ENCODE measurements around the gene RPS29. TPM values are rescaled to one million over a fixed set of nuclear protein-coding genes. Genes with fewer than 3 reads are reported as not detected.

RPS29 gene
- total and polyA plus RNA-seq, 2 of the 13 experiments (the other 11 are each of a cell fraction or from before 2014, with no cell fraction given) = 4,303 to 8,215 TPM

DNA sequence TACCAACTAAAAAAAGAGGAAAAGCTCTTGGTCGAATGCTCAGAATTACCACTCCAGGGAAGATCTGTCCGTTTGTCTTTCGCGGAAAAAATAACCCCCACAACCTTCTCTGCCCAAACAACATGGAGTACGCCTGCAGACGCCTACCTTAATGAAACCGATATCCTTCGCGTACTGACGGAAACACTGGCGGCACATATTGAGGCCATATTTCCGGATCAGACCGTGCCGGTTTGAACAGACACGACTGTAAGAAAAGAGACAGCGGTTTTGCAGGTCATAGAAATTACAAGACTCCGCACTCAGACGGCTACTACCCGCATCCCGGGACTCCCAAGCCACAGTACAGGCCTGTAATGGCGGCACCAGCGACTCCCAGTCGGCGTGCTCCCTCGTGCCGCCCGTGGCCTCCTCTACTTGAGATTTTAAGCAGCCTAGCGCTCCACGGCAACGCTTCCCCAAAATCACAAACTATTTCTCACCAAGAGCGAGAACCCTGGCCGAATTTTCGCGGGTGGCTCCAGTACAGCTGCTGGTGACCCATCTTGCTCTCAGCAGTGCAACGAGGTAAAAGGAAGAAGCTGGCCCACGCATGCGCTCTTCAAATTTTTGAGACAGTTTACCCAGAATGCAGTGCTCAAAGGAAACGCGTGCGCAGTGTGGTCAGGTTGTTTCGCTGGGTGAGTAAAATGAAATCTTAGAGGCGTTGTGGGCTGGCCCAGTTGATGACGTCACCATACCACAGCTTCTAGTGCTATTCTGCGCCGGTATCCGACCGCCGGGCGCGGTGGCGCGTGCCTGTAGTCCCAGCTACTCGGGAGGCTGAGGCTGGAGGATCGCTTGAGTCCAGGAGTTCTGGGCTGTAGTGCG, at the start of gene RPS29 (continued):
- no peak for TF ChIP-seq THAP8 (CRISPR knock-in tag; IDR thresholded peaks at IDR 0.05; ENCODE audit: borderline replicate concordance)
- peak; percentile 61; the same call in 1 of the 2 replicates for TF ChIP-seq ZNF232 (CRISPR knock-in tag; IDR thresholded peaks at IDR 0.05; ENCODE audit: borderline replicate concordance)
- peak; percentile 96; the same call in 1 of the 2 replicates for TF ChIP-seq HMGXB3 (CRISPR knock-in tag; IDR thresholded peaks at IDR 0.05; ENCODE audit: borderline replicate concordance)
- no peak for TF ChIP-seq GMEB2 (CRISPR knock-in tag; IDR thresholded peaks at IDR 0.05; ENCODE audit: low read depth)
- TF ChIP-seq HNRNPL (IDR thresholded peaks at IDR 0.05; ENCODE audit: low read depth, low read length) = no peak
- TF ChIP-seq ZNF724P (CRISPR knock-in tag; IDR thresholded peaks at IDR 0.05; ENCODE audit: borderline replicate concordance) = 0 out of 2 replicates have a peak, but pooled peaks have one; percentile 43
- no peak for TF ChIP-seq MTA3 (CRISPR knock-in tag; IDR thresholded peaks at IDR 0.05)
- TF ChIP-seq ZFP36L1 (CRISPR knock-in tag; IDR thresholded peaks at IDR 0.05) = peak; percentile 44; the same call in 1 of the 2 replicates
- TF ChIP-seq ZNF607 (CRISPR knock-in tag; IDR thresholded peaks at IDR 0.05; ENCODE audit: borderline replicate concordance) = peak; percentile 57; the same call in 1 of the 2 replicates
- peak; percentile 82; the same call in 1 of the 2 replicates for TF ChIP-seq TOPORS (CRISPR knock-in tag; IDR thresholded peaks at IDR 0.05)
- peak; percentile 17 for TF ChIP-seq RAD21 (CRISPR knock-in tag; IDR thresholded peaks at IDR 0.05)
- no peak for TF ChIP-seq STAG1 (CRISPR knock-in tag; IDR thresholded peaks at IDR 0.05)
- no peak for TF ChIP-seq FOXP1 (IDR thresholded peaks at IDR 0.05)
- no peak for TF ChIP-seq FOXP1 (CRISPR knock-in tag; IDR thresholded peaks at IDR 0.05)
- peak; percentile 99 for TF ChIP-seq ATF3 (CRISPR knock-in tag; IDR thresholded peaks at IDR 0.05)
- no peak for TF ChIP-seq SRSF9 (IDR thresholded peaks at IDR 0.05; ENCODE audit: borderline replicate concordance, insufficient read depth, low read depth, low read length, poor library complexity, severe bottlenecking)
- TF ChIP-seq PRDM15 (CRISPR knock-in tag; IDR thresholded peaks at IDR 0.05) = no peak
- peak; percentile 76; the same call in 1 of the 2 replicates for TF ChIP-seq ZNF350 (CRISPR knock-in tag; IDR thresholded peaks at IDR 0.05; ENCODE audit: borderline replicate concordance, low read depth)
